ENCODE results near the gene FAIM2. TPM values are rescaled to one million over a fixed set of nuclear protein-coding genes. Genes with fewer than 3 reads are reported as not detected.

The FAIM2 gene
- total RNA-seq, 1 donor from 2014 or later, result not detected

DNA sequence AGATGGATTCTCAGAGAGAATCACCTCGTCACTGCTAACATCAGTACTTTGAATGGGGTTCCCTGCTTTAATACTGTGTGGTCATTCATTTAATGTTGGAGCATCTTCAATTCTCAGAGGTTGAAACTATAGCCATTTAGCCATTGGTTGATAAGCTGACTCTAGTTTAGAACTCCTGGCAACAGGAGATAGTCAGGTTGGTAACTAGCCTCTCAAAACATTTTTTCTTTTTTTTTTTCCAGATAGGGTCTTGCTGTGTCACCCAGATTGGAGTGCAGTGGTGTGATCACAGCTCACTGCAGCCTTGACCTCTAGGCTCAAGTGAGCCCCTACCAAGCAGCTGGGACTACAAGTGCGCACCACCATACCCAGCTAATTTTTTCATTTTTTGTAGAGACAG lies 72.0 kb downstream of the FAIM2 start:
- DNase-seq (ENCODE audit: low read depth), result no peak
- no peak overlapping the region for H3K4me3 ChIP-seq (ENCODE audit: low read depth, low read length)
- TF ChIP-seq, protein P1, sequence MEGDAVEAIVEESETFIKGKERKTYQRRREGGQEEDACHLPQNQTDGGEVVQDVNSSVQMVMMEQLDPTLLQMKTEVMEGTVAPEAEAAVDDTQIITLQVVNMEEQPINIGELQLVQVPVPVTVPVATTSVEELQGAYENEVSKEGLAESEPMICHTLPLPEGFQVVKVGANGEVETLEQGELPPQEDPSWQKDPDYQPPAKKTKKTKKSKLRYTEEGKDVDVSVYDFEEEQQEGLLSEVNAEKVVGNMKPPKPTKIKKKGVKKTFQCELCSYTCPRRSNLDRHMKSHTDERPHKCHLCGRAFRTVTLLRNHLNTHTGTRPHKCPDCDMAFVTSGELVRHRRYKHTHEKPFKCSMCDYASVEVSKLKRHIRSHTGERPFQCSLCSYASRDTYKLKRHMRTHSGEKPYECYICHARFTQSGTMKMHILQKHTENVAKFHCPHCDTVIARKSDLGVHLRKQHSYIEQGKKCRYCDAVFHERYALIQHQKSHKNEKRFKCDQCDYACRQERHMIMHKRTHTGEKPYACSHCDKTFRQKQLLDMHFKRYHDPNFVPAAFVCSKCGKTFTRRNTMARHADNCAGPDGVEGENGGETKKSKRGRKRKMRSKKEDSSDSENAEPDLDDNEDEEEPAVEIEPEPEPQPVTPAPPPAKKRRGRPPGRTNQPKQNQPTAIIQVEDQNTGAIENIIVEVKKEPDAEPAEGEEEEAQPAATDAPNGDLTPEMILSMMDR (IDR thresholded peaks at IDR 0.05; ENCODE audit: insufficient read depth, low read length, poor library complexity, severe bottlenecking), result no peak

DNA sequence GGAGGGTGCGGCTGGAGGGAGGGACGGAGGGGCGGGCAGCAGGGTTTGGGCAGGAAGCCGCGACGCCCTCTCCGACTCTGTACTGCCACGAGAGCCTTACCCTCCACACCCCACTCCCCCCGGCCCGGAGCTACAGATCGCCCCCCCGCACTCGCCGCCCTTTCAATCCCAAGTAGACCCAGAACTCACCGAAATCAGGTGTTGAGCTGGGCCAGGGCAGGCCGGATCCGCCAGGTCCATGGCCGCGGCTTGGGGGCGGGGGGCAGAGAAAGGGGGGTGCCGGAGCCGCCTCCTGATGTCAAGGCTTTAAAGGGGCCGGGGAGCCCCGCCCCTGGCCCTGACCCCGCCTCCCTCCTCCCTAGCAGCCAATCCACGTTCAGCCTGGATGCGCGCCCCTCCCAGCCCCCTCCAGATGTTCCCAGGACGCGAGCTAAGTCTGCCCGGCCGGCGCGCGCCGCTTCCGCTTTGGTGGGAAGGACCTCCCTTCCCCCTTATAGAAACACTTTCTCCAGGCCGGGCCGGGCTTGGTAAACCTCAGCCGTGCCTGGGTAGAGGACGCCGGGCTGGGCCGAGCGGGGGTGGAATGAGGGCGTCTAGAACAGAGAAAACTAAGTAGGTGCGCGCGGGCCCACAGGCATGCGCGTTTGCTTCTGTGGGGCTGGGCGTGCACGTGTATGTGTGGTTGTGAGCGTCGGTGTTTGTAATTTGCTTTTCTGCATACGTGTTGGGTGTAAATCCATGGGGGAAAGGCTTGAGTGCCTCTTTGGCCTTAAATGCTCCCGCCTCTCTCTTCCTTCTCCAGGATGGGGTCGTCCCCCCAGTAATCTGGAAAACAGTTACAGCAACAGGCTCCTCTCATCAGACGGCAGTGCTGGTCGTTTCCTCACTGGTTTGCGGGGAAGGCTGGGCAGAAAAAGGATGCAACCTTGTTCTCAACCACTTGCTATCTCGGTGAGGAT lies 75.3 kb downstream of the FAIM2 start, which contains the start of gene NCKAP5L:
Gene NCKAP5L (minus strand): TSS at position 281 of the 959 bp plus-strand sequence. CDS start 24,369 bp downstream, outside the sequence.
- H3K4me3 ChIP-seq (ENCODE audit: low read depth, low read length), result peak within 1 kb of the TSS; percentile 90
- DNase-seq (ENCODE audit: low read depth), result peak; percentile 81
- no peaks in the 10 kb centered on the region for H3K36me3 ChIP-seq (ENCODE audit: control insufficient read depth, insufficient read depth, low read length)
- H3K27me3 ChIP-seq (ENCODE audit: control insufficient read depth, insufficient read depth, low read length), result no peaks in the 10 kb centered on the region
- TF ChIP-seq, protein P1 (IDR thresholded peaks at IDR 0.05; ENCODE audit: insufficient read depth, low read length, poor library complexity, severe bottlenecking), result no peak

More for the DNA sequence above, 72.0 kb downstream of the FAIM2 start:
- no peaks in the 10 kb centered on the region for H3K36me3 ChIP-seq (ENCODE audit: control insufficient read depth, insufficient read depth, low read length)
- no peaks in the 10 kb centered on the region for H3K27me3 ChIP-seq (ENCODE audit: control insufficient read depth, insufficient read depth, low read length)

DNA sequence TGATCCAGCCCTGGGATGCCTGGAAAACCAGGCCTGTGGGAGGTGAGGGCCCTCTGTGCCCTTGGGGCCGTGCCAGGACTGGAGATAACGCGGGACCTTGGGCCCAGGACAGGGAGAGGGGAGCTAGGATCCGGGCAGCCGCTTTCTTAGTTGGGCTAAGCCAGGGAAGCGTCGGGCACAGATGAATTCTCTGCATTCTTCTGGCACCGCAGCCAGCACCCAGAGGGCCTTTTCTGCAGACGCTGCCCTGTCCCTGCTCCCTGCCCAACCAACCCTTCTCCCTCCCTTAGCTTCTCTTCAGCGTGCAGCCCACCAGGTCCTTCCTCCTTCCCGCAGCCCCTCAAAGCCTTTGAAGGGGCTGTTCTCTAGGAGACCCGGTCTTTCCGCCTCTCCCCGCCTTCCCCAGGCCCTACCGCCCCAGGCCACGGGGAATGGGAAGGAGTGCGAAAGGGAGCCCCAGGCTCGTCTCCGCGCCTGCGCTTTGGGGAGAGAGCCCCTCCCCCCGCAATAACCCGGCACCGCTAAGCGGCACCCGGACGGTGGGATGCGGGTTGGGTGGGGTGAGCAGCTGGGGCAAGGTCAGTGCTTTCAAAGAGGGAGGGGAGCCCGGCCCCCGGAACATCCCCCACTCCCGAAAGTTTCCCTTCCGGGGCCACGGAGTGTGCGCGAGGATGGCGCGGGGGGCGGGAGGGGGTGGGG lies 76.2 kb downstream of the FAIM2 start:
- peak overlapping the region; percentile 90 for H3K4me3 ChIP-seq (ENCODE audit: low read depth, low read length)
- TF ChIP-seq, protein P1 (IDR thresholded peaks at IDR 0.05; ENCODE audit: insufficient read depth, low read length, poor library complexity, severe bottlenecking), result no peak
- no peaks in the 10 kb centered on the region for H3K36me3 ChIP-seq (ENCODE audit: control insufficient read depth, insufficient read depth, low read length)
- DNase-seq (ENCODE audit: low read depth), result no peak
- no peaks in the 10 kb centered on the region for H3K27me3 ChIP-seq (ENCODE audit: control insufficient read depth, insufficient read depth, low read length)

DNA sequence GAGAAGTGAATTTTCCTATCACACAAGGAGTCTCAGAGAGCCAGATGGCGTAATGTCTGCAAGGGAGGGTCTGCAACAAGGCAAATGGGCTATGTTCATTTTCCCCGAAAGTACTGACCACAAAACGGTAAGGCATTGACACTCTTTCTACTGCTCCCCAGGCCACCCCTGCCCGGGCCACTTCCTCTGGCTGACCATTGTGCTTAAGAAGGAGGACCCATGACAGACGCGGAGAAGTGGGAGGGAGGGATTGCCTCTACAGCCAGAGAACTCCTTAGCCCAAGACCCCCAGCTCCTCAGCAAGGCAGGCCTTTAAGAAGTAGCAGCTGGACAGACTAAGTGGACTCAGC lies 76.7 kb downstream of the FAIM2 start:
- H3K27me3 ChIP-seq (ENCODE audit: control insufficient read depth, insufficient read depth, low read length), result no peaks in the 10 kb centered on the region
- no peaks in the 10 kb centered on the region for H3K36me3 ChIP-seq (ENCODE audit: control insufficient read depth, insufficient read depth, low read length)
- no peak for DNase-seq (ENCODE audit: low read depth)
- TF ChIP-seq, protein P1 (IDR thresholded peaks at IDR 0.05; ENCODE audit: insufficient read depth, low read length, poor library complexity, severe bottlenecking), result no peak
- peak overlapping the region; percentile 90 for H3K4me3 ChIP-seq (ENCODE audit: low read depth, low read length)

DNA sequence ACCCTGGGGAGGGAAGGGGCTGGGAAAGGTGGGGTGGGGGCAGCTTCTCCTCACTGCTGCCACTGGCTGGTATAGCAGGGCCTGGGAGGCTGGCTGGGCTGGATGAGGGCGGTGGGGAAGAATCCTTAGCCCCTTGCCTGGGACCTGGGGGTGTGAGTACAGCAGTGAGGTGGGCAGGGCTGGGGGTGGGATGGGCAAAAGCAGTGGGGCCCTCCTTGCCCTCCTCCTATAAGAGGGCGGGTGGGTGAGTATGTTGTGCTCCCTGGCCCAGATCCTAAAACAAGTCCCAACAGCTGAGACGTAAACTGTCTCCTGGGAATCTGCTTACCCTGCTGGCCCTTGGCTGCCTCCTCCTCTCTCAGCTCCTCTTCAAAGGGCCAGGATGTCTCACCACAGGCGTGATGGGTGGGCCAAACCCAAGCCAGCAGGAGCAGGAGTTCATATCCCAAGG lies 77.7 kb downstream of the FAIM2 start:
- Histone ChIP-seq H3K4me3 (ENCODE audit: low read depth, low read length) (no peak overlapping the region), H3K27me3 (ENCODE audit: control insufficient read depth, insufficient read depth, low read length) (no peaks in the 10 kb centered on the region), H3K36me3 (ENCODE audit: control insufficient read depth, insufficient read depth, low read length) (no peaks in the 10 kb centered on the region)
- TF ChIP-seq, protein P1 (IDR thresholded peaks at IDR 0.05; ENCODE audit: insufficient read depth, low read length, poor library complexity, severe bottlenecking), result no peak
- no peak for DNase-seq (ENCODE audit: low read depth)

All from kidney epithelial cell (primary cell).